GM12892 (cell line): Measurements from ENCODE around the gene RFX8.

Source experiments
- POLR2A ChIP-seq: IDR thresholded peaks from 2 replicates; pipeline ENCODE4 v1.6.1; 2011; ENCODE audit warnings: low read depth, low read length, control low read depth
- POLR2AphosphoS5 ChIP-seq: IDR thresholded peaks from 2 replicates; pipeline ENCODE4 v1.6.1; 2011; ENCODE audit warnings: low read depth, low read length, control low read depth

GRCh38 chr2:101500180-101500579 is 25.3 kb upstream of the RFX8 start:
- TF ChIP-seq POLR2AphosphoS5 (no peak), POLR2A (no peak)
